ENCODE data around the gene CAMSAP3.

Gene CAMSAP3

DNA sequence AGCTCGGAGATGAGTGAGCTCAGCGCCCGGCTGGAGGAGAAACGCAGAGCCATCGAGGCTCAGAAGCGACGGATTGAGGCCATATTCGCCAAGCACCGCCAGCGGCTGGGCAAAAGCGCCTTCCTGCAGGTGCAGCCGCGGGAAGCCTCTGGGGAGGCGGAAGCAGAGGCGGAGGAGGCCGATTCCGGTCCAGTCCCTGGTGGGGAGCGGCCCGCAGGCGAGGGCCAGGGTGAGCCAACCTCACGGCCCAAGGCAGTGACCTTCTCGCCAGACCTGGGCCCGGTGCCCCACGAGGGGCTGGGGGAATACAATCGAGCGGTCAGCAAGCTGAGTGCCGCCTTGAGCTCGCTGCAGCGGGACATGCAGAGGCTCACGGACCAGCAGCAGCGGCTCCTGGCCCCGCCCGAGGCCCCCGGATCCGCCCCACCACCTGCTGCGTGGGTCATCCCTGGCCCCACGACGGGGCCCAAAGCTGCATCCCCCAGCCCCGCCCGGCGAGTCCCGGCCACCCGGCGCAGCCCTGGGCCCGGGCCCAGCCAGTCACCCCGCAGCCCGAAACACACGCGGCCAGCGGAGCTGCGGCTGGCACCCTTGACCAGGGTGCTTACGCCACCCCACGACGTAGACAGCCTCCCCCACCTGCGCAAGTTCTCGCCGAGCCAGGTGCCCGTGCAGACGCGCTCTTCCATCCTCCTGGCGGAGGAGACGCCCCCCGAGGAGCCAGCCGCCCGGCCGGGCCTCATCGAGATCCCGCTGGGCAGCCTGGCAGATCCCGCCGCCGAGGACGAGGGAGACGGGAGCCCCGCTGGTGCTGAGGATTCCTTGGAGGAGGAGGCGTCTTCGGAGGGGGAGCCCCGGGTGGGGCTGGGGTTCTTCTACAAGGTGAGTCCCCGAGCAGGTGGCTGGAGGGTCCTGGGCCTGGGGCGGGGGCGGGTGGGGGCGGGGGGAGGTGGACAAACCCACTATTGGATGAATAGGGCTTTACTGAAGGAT is 16.9 kb downstream of the CAMSAP3 start:
- DNase-seq = no peak

- DNase-seq = no peak
These were observed 19.4 kb downstream of the CAMSAP3 start for GRCh38 chr19:7614859-7615741.

DNA sequence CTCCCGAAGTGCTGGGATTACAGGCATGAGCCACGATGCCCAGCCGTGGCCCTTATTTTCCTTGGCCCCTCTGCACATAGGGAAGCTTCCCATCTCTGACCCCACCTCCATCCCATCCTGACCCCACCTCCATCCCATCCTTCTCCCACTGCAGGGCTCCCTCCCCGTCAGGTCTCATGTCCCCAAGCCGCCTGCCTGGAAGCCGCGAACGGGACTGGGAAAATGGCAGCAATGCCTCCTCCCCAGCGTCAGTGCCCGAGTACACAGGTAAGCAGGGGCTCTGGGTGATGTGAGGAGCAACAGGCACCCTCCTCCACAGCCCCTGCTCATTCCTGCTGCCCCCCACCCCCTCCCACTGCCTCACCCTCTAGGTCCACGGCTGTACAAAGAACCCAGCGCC is 21.5 kb downstream of the CAMSAP3 start:
- DNase-seq = no peak

- no peak for DNase-seq
These were observed 22.1 kb downstream of the CAMSAP3 start for GRCh38 chr19:7617735-7618134.

GRCh38 chr19:7618348-7618747 is 22.7 kb downstream of the CAMSAP3 start:
- no peak for DNase-seq

DNA sequence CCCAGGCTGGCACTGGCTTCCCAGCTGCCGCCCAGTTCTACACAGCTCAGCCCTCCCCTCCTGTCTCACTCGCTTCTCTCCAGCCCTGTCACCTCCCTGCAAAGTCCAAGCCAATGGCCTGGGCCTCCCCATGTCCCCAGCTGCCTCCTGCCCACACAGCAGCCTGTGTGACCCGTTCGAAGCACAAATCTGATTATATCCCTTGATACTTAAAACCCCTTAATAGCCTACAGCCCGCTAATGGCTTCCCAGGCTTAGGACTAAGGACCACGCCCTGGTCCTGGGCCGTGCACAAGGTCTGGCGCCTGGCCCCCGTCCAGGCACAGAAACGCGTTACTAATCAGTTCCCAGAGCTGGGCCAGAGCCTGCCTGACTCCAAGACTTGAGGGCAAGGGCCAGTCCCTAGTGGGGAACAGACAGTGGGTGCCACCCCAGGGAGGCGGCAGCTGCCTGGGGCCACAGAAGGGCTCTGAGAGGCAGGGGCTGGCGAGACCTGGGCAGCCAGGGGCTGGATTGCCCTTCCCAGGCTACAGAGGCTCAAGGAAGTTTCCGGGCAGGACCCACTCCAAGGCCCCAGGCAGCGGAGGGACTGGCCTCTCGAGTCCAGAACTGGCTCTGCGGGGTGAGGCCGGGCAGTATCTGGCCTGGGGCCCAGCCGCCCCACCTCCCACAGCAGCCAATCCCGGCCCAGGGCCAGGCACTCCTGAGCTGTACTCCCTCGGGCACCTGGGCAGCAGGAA is 23.3 kb downstream of the CAMSAP3 start:
- no peak for DNase-seq

DNA sequence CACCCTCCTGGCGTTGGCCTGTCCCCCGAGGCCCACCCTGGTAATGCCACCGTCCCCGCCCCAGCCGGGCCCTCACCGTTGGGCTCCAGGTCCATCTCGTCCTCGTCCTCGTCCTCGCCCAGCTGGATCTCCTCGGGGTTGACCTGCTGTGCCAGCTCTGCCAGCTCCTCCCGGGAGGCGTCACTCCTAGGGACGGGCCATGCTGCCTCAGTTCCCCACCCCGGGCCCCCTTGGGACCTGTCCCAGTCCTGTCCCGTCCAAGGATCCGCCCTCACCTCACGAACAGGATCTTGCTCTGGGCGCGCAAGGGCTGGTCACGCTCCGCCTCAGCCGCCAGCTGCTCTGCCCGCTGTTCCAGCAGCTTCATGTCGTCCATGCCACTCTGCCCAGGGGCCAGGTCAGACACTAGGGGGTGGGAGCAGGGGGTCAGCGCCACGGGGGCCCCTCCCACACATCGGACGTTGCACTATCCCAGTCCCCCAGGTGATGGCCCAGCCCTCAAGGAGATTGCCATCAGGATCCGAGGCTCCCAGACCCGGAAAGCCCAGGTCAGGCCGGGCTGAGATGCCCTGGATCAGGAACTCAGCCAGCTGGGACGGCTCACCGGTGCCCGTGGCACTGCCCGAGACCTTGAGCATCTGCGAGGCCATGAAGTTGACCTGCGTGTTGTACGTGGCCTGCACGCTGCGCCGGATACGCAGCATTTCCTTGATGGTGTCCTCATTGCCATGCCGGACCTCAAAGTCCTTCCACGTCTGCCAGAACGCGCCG is 24.2 kb downstream of the CAMSAP3 start:
- DNase-seq = no peak

GRCh38 chr19:7620442-7621412 is 25.1 kb downstream of the CAMSAP3 start:
- no peak for DNase-seq

DNA sequence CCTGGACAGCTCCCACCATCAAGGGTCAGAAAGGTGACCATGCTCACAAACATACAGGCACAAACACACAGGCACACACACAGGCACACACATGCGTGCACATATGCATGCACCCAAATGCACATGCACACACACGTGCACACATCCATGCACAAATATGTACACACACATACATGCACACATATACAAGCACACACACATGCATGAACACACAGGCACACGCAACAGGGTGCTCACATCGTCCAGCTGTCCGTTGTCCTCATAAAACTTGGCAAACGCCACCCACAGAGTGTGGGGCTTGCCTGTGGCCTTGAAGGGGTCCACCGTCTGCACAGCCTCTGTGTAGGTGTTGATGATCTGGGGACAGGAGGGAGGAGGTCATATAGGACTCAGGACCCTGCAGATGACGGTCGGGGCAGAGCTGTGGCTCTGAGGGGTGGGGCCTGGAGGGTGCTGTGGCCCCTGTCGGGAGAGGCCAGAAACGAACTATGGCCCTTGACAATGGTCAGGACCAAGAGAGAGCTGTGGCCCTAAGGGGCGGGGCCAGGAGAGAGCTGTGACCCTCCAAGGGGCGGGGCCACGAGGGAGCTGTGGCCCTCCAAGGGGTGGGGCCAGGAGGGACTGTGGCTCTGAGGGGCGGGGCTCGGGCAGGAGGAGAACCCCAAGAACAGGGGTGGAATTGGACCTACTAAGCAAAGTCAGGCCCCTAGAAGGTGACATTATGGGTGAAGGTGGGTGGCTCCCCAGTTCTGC is 27.4 kb downstream of the CAMSAP3 start:
- DNase-seq = no peak

DNA sequence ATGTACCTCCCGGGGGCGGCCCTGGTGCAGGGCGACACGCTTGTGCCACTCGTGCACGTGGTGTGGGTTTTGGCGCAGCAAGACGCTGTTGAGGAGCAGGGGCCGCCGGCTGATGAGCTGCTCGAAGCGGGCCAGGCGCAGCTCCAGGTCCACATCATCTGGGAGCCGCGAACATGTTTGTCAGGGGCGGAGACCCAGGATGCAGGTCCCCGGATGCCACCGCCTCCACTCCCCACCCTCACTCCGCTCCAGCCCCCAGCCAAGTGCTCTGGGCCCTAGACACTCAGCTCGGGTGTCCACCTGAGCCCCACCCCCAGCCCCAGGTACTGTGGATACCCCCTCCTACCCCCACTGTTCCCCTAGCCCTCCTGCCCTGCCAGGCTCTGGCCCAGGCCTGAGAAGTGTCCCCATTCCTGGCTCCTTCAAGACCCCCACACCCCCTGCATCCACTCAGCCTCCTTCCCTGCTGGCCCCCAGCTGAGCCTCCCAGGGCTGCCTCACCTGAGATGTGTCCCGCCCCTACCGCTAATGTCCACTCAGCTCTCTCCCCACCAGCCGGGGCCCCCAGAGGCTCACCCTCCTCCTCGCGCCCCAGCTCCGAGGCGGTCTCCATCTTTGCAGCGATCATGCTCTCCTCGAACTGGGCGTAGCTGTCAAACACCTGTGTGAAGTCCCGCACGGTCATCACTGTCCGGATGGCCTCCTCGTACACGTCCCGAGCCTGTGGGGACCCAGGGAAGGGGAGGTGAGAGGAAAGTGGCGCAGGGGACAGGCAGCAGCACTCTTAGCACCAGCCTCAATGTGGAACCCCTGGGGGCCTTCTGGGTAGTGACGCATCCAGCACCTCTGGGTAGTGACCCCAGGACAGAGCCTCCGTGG is 28.3 kb downstream of the CAMSAP3 start:
- no peak for DNase-seq

- DNase-seq = no peak
These were observed 29.1 kb downstream of the CAMSAP3 start for GRCh38 chr19:7624810-7625209.

DNA sequence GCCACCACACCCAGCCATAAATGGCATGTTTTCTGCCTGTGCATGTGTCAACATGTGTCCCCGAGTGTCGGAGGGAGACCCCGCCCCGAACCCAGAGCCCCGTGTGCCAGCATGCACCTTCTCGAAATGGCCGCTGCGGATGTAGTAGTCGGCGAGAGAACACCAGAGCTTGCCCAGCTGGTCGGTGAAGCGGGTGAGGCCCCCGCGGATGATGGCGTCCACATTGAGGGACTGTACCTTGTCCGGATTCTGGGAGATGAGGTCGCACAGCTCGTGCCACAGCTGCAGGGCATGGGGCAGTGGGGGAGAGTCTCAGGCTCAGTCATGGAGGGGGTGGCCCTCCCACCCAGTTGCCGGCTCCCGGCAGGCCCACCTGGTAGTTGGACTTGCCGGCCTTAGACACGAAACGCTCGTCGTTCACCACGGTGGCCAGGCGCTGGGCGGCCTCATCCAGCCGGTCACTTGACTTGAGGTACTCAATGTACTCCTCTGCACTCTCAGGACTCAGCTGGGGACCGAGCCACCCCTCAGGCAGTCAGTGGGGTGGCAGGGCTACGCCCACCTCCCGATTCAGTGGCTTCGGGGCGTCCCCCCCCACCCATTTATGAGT is 30.2 kb downstream of the CAMSAP3 start:
- DNase-seq = no peak

GRCh38 chr19:7627166-7627565 is 31.5 kb downstream of the CAMSAP3 start:
- DNase-seq = no peak

- DNase-seq = no peak
These were observed 33.1 kb downstream of the CAMSAP3 start for GRCh38 chr19:7628589-7629311.

DNA sequence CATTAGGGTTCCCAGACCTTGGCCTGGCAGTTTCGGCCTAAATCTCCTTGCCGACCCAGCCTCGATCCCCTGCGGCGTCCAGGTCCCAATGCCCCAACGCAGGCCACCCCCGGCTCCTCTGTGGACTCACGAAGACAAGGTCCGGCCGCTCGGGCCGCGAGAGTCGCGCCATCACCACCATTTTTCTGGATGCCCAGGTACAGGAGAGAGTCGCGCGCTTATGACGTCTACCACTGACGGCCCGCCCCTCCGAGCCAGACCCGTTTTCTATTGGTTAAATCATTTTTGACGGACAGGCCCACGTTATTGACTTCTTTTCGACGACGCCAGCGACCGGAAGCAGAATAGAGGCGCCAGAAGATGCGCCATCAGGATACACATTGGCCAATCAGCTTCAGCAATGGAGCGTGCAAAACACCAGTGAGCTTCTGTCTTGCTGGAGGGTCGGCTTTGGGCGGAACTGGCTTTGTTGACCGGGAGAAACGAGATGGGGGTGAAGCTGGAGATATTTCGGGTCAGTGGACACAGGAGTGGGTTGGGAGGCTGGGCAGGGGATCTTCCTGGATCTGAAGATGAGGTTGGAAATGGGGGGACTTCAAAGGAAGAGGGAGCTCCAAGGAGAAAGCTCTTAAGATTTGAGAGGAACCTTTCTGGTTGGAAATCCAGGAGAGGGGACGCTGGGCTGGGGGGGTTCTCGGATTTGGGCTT is 33.8 kb downstream of the CAMSAP3 start, which contains the start of the genes PET100 and XAB2:
TSS of gene PET100 (plus strand) at position 447 of the 708 bp plus-strand sequence. CDS start at position 488, 41 bp downstream.
TSS of gene XAB2 (minus strand) at position 199 of the 708 bp plus-strand sequence. CDS start at position 181, 18 bp downstream.
- DNase-seq = peak; percentile 100

- no peak for DNase-seq
These were observed 35.9 kb downstream of the CAMSAP3 start for GRCh38 chr19:7631577-7631976.

All from MV-4-11 (cell line).